ENCODE results near the gene TMEM100.
"Not testable (repeated sequence)": the region's sequence is repeated elsewhere in the genome, so short reads cannot be mapped to it uniquely, and the experiment has no call there.

TMEM100 gene

DNA sequence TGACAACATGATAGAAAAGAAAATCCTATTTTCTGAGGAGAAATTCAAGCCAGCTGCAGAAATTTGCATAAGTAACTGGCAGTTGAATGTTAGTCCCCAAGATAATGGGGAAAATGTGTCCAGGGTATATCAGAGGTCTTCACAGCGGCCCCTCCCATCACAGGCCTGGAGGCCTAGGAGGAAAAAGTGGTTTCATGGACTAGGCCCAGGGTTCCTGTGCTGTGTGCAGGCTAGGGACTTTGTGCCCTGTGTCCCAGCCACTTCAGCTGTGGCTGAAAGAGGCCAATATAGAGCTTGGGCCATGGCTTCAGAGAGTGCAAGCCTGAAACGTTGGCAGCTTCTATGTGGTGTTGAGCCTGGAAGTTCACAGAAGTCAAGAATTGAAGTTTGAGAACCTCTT, 35.6 kb downstream of the TMEM100 start:
- no peak for DNase-seq (ENCODE audit: low spot score)

DNA sequence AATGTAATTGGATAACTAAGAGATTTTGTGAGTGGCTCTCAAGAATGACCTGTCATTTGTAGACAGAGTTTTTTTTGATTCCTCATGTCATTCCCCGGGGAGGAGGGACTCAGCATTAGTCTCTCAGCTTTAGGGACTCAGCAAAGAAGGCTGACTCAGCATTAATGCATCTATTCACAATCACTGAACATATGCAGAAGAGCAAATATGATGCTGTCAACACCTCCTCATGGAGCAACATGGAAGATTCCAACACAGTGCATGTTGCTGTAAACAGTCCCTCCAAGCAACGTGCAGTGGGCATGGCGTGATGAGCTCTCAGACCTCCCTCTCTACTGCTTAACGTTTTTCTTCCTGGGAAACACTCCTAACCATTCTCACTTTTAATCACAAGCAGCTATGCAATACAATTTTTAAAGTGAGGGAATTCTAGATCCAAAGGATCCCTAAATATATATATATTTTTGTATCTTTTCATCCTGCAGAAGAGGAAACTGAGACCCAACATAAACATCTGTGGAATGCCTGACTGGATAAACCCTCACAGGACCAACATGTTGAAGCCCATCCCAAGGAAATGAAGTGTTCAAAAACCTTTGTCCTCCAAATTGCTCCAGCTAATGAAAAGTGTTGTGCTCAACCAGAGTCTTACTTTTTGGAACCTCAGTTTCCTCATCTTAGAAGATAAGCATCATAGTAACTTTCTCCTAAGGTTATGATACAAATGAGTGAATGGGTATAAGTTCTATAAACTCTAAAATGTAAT, 38.9 kb downstream of the TMEM100 start:
- no peak for DNase-seq (ENCODE audit: low spot score)

DNA sequence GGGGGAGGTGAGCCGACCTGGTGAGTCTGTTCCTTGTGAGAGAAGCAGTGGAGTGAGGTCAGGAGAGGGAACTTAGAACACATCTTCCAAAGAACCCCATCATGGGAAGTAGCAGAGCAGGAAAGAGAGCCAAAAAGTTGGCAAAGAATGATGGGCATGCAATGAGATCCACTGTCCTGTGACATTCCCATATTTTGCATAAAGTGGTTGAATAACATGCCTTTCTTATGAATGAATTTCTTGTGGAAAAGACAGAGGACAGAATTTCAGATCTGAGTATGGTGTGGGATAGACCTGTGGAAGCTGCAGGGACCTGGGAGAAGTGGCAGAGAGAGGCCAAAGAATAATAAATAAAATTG, 41.3 kb downstream of the TMEM100 start:
- no peak for DNase-seq (ENCODE audit: low spot score)

DNA sequence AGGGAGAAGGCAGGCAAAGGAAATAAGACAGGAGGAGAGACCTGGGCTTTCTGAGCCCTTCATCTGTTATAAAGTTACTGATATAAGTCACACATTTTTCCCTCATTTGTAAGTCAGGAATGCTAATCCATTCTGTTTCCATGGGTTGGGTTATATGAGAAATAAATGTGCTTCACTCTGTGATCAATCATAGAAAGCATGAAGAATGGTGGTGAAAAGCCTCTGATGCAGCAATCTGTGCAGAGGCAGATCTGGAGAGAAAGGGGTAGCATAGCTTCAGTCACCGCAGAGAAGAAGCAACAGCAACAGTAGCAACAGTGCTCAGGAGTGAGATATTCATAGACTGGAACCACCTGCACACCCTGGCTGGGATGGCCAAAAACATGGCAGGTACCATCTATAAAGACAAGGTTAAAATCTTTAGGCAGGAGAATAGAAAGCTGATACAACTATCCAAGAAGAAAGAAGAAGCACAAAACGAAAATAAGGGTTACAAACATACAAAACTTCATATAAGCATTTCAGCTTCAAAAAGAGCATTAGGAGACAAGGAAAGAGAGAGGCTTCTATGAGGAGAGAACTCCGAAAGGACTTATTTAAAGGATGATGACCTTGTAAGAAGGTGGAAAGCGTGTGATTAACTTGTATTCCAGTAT, 41.9 kb downstream of the TMEM100 start:
- no peak for DNase-seq (ENCODE audit: low spot score)

DNA sequence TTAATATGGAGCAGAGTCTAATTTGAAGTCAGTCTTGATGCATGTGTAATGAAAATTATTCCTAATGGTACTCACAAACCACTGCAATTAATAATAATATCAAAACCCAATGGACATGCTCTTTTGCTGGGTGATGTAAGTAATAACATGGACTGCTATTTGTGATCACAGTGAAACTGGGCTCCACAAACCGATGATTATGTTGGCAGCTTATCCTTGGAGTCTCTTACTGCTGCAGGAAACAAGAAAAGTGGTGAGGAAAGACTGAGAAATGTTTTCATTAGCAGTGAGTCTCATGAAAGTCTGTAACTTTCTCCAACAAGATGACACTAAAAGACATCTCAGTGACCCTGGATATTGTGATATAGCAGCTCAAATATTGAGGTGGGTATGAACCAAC, 45.2 kb downstream of the TMEM100 start:
- DNase-seq (ENCODE audit: low spot score) = no peak

DNA sequence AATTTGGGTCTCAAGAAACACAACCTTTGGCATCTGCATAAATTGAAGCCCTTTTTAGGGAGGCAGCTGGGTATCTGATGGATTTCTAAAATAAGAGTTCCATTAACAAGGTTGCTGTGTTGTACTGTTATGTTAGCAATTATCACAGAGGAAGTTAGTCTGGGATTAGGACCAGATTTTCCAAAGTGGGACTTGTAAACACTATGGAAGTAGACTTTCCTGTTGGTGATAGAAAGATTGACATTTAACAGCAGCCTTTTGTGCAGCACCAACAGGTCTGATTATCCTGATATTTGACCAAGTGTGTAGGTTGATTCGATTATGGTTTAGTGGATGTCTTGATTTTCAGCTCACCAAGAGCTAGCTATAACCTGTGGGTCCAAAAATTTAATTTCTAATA, 46.4 kb downstream of the TMEM100 start:
- no peak for DNase-seq (ENCODE audit: low spot score)

DNA sequence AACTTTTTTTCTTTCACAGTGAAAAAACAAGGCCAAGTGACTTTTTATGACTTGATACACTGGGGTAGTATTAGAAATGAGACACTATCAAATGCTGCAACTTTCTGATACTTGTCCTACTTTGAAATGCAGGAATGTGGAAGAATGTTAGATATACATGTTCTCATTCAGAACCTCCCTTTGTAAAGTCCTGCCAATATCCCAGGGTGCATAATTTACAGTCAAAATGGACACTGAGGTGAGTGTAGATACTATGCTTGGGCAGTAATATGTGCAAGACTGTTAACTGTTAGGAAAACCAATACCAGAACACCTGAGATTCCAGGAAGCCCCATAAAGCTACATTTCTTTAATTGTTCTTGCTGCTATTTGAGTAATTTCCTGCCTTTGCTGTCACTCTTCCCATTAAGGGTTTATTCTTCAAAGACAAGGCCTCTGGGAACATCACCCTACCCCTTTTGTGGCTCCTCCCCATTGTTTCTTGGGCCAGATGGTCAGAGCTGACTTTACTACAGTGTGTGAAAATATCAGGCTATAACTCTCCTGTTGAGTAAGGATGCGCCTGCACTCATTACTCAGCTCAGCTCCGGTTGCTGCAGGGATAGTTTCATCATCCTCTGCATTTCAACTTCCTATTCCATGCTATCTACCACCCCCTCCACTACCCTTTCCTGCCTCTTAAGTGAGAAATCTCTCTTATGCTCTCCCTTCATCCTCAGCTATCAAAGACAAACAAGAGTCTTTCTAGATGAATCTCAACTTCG, 48.7 kb downstream of the TMEM100 start:
- no peak for DNase-seq (ENCODE audit: low spot score)

DNA sequence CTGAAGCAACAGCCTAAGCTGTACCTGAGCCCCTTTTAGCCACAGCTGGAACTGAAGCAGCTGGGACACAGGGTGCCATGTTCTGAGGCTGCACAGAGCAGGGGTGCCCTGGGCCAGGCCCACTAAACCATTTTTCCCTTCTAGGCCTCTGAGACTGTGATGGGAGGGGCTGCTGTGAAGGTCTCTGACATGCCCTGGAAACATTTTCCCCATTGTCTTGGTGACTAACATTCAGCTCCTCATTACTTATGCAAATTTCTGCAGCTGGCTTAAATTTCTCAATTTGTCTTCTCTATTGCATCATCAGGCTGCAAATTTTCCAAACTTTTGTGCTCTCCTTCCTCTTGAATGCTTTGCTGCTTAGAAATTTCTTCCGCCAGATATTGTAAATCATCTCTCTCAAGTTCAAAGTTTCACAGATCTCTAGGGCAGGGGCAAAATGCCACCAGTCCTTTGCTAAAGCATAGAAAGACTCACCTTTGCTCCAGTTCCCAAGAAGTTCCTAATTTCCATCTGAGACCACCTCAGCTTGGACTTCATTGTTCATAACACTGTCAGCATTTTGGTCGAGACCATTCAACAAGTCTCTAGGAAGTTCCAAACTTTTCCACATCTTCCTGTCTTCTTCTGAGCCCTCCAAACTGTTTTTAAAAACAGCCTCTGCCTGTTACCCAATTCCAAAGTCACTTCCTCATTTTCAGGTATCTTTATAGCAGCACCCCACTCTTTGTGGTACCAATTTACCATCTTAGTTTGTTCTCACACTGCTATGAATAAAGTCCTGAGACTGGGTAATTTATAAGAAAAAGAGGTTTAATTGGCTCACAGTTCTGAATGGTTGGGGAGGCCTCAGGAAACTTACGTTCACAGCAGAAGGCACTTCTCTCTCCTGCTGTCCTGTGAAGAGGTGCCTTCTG, 49.8 kb downstream of the TMEM100 start:
- no peak for DNase-seq (ENCODE audit: low spot score)

DNA sequence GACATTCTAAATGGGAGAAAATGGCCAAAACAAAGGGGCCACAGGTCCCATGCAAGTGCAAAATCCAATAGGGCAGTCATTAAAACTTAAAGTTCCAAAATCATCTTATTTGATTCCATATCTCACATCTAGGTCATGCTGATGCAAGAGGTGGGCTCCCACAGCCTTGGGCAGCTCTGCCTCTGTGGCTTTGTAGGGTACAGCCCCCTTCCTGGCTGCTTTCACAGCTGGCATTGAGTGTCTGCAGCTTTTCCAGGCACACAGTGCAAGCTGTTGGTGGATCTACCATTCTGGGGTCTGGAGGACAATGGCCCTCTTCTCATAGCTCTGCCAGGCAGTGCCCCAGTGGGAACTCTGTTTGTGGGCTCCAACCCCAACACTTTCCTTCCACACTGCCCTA, 50.7 kb downstream of the TMEM100 start:
- DNase-seq (ENCODE audit: low spot score) = not testable (repeated sequence)
